ENCODE measurements around the gene MAT2B. TPM values are rescaled to one million over a fixed set of nuclear protein-coding genes. Genes with fewer than 3 reads are reported as not detected.
A peak's percentile ranks its signal among the peaks of the same experiment; 100 is the strongest.

MAT2B gene
- total RNA-seq, 1 experiment from 2014 or later, result 55.7 TPM

GRCh38 chr5:163503106-163504078 is 2.0 kb upstream of the MAT2B start (continued):
- TF ChIP-seq, protein P1, sequence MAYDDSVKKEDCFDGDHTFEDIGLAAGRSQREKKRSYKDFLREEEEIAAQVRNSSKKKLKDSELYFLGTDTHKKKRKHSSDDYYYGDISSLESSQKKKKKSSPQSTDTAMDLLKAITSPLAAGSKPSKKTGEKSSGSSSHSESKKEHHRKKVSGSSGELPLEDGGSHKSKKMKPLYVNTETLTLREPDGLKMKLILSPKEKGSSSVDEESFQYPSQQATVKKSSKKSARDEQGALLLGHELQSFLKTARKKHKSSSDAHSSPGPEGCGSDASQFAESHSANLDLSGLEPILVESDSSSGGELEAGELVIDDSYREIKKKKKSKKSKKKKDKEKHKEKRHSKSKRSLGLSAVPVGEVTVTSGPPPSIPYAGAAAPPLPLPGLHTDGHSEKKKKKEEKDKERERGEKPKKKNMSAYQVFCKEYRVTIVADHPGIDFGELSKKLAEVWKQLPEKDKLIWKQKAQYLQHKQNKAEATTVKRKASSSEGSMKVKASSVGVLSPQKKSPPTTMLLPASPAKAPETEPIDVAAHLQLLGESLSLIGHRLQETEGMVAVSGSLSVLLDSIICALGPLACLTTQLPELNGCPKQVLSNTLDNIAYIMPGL (CRISPR knock-in tag; IDR thresholded peaks at IDR 0.05), result no peak
- TF ChIP-seq ZNF121 (CRISPR knock-in tag; IDR thresholded peaks at IDR 0.05) (no peak), CBFB (CRISPR knock-in tag; IDR thresholded peaks at IDR 0.05; ENCODE audit: low read depth) (no peak), ZNF138 (CRISPR knock-in tag; conservative IDR thresholded peaks at IDR 0.05) (no peak), SOX15 (CRISPR knock-in tag; IDR thresholded peaks at IDR 0.05) (no peak), ELF4 (CRISPR knock-in tag; IDR thresholded peaks at IDR 0.05; ENCODE audit: low read depth) (no peak), FOXJ3 (CRISPR knock-in tag; IDR thresholded peaks at IDR 0.05; ENCODE audit: borderline replicate concordance) (no peak), GABPB1 (CRISPR knock-in tag; IDR thresholded peaks at IDR 0.05) (no peak), ZNF317 (CRISPR knock-in tag; IDR thresholded peaks at IDR 0.05; ENCODE audit: borderline replicate concordance, low read depth) (no peak), ETV6 (CRISPR knock-in tag; IDR thresholded peaks at IDR 0.05) (peak; percentile 60; the same call in 1 of the 2 replicates), MYBL2 (CRISPR knock-in tag; IDR thresholded peaks at IDR 0.05) (peak; percentile 73; the same call in 1 of the 2 replicates), TEAD1 (CRISPR knock-in tag; IDR thresholded peaks at IDR 0.05) (0 out of 2 replicates have a peak, but pooled peaks have one; percentile 55), NR2C2 (CRISPR knock-in tag; IDR thresholded peaks at IDR 0.05) (no peak), NR3C1 (CRISPR knock-in tag; conservative IDR thresholded peaks at IDR 0.05; ENCODE audit: low read depth) (no peak), JUN (CRISPR knock-in tag; IDR thresholded peaks at IDR 0.05) (no peak), HMGA2 (CRISPR knock-in tag; IDR thresholded peaks at IDR 0.05) (no peak), ARID4B (CRISPR knock-in tag; IDR thresholded peaks at IDR 0.05; ENCODE audit: borderline replicate concordance) (0 out of 2 replicates have a peak, but pooled peaks have one; percentile 44), NFE2L1 (CRISPR knock-in tag; IDR thresholded peaks at IDR 0.05) (no peak), ZBTB21 (CRISPR knock-in tag; IDR thresholded peaks at IDR 0.05; ENCODE audit: borderline replicate concordance) (no peak), ESRRA (CRISPR knock-in tag; IDR thresholded peaks at IDR 0.05; ENCODE audit: borderline replicate concordance) (no peak)
- TF ChIP-seq, protein P2, sequence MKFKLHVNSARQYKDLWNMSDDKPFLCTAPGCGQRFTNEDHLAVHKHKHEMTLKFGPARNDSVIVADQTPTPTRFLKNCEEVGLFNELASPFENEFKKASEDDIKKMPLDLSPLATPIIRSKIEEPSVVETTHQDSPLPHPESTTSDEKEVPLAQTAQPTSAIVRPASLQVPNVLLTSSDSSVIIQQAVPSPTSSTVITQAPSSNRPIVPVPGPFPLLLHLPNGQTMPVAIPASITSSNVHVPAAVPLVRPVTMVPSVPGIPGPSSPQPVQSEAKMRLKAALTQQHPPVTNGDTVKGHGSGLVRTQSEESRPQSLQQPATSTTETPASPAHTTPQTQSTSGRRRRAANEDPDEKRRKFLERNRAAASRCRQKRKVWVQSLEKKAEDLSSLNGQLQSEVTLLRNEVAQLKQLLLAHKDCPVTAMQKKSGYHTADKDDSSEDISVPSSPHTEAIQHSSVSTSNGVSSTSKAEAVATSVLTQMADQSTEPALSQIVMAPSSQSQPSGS (CRISPR knock-in tag; IDR thresholded peaks at IDR 0.05; ENCODE audit: borderline replicate concordance, low read depth), result no peak
- TF ChIP-seq, protein P3, sequence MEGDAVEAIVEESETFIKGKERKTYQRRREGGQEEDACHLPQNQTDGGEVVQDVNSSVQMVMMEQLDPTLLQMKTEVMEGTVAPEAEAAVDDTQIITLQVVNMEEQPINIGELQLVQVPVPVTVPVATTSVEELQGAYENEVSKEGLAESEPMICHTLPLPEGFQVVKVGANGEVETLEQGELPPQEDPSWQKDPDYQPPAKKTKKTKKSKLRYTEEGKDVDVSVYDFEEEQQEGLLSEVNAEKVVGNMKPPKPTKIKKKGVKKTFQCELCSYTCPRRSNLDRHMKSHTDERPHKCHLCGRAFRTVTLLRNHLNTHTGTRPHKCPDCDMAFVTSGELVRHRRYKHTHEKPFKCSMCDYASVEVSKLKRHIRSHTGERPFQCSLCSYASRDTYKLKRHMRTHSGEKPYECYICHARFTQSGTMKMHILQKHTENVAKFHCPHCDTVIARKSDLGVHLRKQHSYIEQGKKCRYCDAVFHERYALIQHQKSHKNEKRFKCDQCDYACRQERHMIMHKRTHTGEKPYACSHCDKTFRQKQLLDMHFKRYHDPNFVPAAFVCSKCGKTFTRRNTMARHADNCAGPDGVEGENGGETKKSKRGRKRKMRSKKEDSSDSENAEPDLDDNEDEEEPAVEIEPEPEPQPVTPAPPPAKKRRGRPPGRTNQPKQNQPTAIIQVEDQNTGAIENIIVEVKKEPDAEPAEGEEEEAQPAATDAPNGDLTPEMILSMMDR (IDR thresholded peaks at IDR 0.05), result no peak
- TF ChIP-seq, protein P4, sequence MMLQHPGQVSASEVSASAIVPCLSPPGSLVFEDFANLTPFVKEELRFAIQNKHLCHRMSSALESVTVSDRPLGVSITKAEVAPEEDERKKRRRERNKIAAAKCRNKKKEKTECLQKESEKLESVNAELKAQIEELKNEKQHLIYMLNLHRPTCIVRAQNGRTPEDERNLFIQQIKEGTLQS (CRISPR knock-in tag; conservative IDR thresholded peaks at IDR 0.05), result no peak
- TF ChIP-seq, protein P5, sequence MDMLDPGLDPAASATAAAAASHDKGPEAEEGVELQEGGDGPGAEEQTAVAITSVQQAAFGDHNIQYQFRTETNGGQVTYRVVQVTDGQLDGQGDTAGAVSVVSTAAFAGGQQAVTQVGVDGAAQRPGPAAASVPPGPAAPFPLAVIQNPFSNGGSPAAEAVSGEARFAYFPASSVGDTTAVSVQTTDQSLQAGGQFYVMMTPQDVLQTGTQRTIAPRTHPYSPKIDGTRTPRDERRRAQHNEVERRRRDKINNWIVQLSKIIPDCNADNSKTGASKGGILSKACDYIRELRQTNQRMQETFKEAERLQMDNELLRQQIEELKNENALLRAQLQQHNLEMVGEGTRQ (CRISPR knock-in tag; IDR thresholded peaks at IDR 0.05), result no peak
- TF ChIP-seq, protein P6, sequence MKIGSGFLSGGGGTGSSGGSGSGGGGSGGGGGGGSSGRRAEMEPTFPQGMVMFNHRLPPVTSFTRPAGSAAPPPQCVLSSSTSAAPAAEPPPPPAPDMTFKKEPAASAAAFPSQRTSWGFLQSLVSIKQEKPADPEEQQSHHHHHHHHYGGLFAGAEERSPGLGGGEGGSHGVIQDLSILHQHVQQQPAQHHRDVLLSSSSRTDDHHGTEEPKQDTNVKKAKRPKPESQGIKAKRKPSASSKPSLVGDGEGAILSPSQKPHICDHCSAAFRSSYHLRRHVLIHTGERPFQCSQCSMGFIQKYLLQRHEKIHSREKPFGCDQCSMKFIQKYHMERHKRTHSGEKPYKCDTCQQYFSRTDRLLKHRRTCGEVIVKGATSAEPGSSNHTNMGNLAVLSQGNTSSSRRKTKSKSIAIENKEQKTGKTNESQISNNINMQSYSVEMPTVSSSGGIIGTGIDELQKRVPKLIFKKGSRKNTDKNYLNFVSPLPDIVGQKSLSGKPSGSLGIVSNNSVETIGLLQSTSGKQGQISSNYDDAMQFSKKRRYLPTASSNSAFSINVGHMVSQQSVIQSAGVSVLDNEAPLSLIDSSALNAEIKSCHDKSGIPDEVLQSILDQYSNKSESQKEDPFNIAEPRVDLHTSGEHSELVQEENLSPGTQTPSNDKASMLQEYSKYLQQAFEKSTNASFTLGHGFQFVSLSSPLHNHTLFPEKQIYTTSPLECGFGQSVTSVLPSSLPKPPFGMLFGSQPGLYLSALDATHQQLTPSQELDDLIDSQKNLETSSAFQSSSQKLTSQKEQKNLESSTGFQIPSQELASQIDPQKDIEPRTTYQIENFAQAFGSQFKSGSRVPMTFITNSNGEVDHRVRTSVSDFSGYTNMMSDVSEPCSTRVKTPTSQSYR (CRISPR knock-in tag; IDR thresholded peaks at IDR 0.05), result no peak
